Adrenal gland (tissue), 12 donors: ENCODE data around the gene CORO2A. TPM values are rescaled to one million over a fixed set of nuclear protein-coding genes. Genes with fewer than 3 reads are reported as not detected.

ENCODE experiments used
- DNase-seq, 7 donors: peaks; one replicate each; pipeline ENCODE4 v3.0.0-alpha.2; 2019 to 2020
- H3K27ac ChIP-seq, 5 donors: fragments of 200-600 bp; sonication (generic) in 4 of 5; 1 replicate in 3 of 5; 2 replicates in 2 of 5; pipeline versions ENCODE4 v1.5.1 to v1.8.0; 2016 to 2020; ENCODE audit warnings: mild to moderate bottlenecking in 1 of 5
- H3K27me3 ChIP-seq: fragments of 200-600 bp; 2 replicates; pipeline ENCODE4 v1.8.0; 2021
- H3K36me3 ChIP-seq, 2 donors: fragments of 200-600 bp; replicated peaks in 1 of 2; 1 replicate in 1 of 2; 2 replicates in 1 of 2; pipeline versions ENCODE4 v1.5.1 to v1.8.0; 2018 to 2022
- H3K4me1 ChIP-seq, 2 donors: fragments of 200-600 bp; replicated peaks in 1 of 2; 1 replicate in 1 of 2; 2 replicates in 1 of 2; pipeline versions ENCODE4 v1.5.1 to v1.8.0; 2018 to 2021
- H3K4me3 ChIP-seq, 4 donors: fragments of 200-600 bp; sonication (generic) in 3 of 4; one replicate each; pipeline ENCODE4 v1.5.1; 2016 to 2018
- H3K9me3 ChIP-seq, 3 donors: fragments of 200-600 bp; sonication (generic) in 1 of 3; replicated peaks in 1 of 3; 1 replicate in 2 of 3; 2 replicates in 1 of 3; pipeline versions ENCODE4 v1.5.1 to v1.8.0; 2016 to 2021
- CTCF ChIP-seq, 6 experiments: fragments of 450-650 bp in 4 of 6; fragments of 200-600 bp in 2 of 6; sonication (generic) in 1 of 6; IDR thresholded peaks; 1 replicate in 5 of 6; 2 replicates in 1 of 6; pipeline versions ENCODE4 v1.5.1 to v1.8.0; 2016 to 2021; ENCODE audit warnings: antibody characterized with exemption in 6 of 6, mild to moderate bottlenecking in 2 of 6, moderate library complexity in 1 of 6
- POLR2A ChIP-seq, 2 donors: fragments of 450-650 bp; IDR thresholded peaks; one replicate each; pipeline ENCODE4 v1.6.1; 2017; ENCODE audit warnings: antibody characterized with exemption in 2 of 2, mild to moderate bottlenecking in 2 of 2, moderate library complexity in 1 of 2
- WGBS, 4 donors: extraction: QIAGEN DNeasy Blood & Tissue Kit in 2 of 4; methylation state at CpG; one replicate each; pipeline versions ENCODE4 v1.1.5 to v1.1.7; 2013 to 2017; 5-methylcytosine and 5-hydroxymethylcytosine counted together
- intact Hi-C, 2 donors: fragments of 100-400 bp; cut with DNase I; formaldehyde crosslinking; loops; one replicate each; pipeline versions ENCODE4 v1.14.1 to v1.15.0; 2022 to 2023
- polyA plus RNA-seq, 3 donors: library from polyadenylated mRNA; stranded (reverse); fragments of 200-250 nt in 2 of 3; fragments of 350-450 nt in 1 of 3; fragmentation: Illumina TruSeq in 1 of 3; extraction: RNeasy Lipid Tissue Mini Kit (QIAGEN cat#74804) in 1 of 3; gene quantifications; one replicate each; pipeline ENCODE4 v1.2.3, GENCODE V29; 2013 to 2014
- total RNA-seq, 9 donors: library from RNA; depleted of rRNA in 4 of 9; stranded (reverse); fragments of >200 nt in 4 of 9; fragments of 120-200 nt in 1 of 9; fragmentation: NEBNext Ultra II Directional in 1 of 9; extraction: Animal tissue kit (Norgen Biotek cat#: 25700) in 1 of 9; gene quantifications; one replicate each; pipeline versions ENCODE4 v1.1.0 to v1.2.4, GENCODE V29; 2013 to 2023
- donor health status: healthy with polysubstance abuse.
- donor health status: Bipolar disorder and iron deficiency.
- donor health status: DM: yes; HTN: yes; CAD: no.
- donor health status: DM: no; HTN: no; CAD: no.
- donor health status: DM: no; HTN: no; CAD: no.
- donor health status: DM: yes; HTN: yes; CAD: no.

Gene CORO2A
- total and polyA plus RNA-seq, 12 donors, result 0.06 to 3.9 (median 1.2) TPM

GRCh38 chr9:98173181-98173580 is 19.3 kb downstream of the CORO2A start:
- intact Hi-C loops, result no loop called here
- H3K27me3 ChIP-seq, result no peaks in the 10 kb centered on the region
- H3K4me3 ChIP-seq, result no peak overlapping the region
- 83 to 94% (median 88%) methylated on average over 16 of the region's 16 CpGs for WGBS, 4 donors
- no peaks in the 10 kb centered on the region for H3K4me1 ChIP-seq
- H3K36me3 ChIP-seq, result no peaks in the 10 kb centered on the region
- no peak overlapping the region for H3K27ac ChIP-seq
- DNase-seq, result no peak
- H3K9me3 ChIP-seq, result no peaks in the 10 kb centered on the region
- TF ChIP-seq POLR2A (IDR thresholded peaks at IDR 0.05), result no peak
- no peak for TF ChIP-seq CTCF (IDR thresholded peaks at IDR 0.05)

- no peaks in the 10 kb centered on the region for H3K9me3 ChIP-seq
- no peak for DNase-seq
- no peaks in the 10 kb centered on the region for H3K27me3 ChIP-seq
- intact Hi-C loops, result no loop called here
- no peak overlapping the region for H3K27ac ChIP-seq
- H3K36me3 ChIP-seq, result no peaks in the 10 kb centered on the region
- 85 to 89% (median 88%) methylated on average over 1 to 3 of the region's 3 CpGs for WGBS, 4 donors
- H3K4me3 ChIP-seq, result no peak overlapping the region
- TF ChIP-seq CTCF (IDR thresholded peaks at IDR 0.05), result no peak
- no peak for TF ChIP-seq POLR2A (IDR thresholded peaks at IDR 0.05)
- no peaks in the 10 kb centered on the region for H3K4me1 ChIP-seq
These were observed 19.8 kb downstream of the CORO2A start for GRCh38 chr9:98172604-98173003.

GRCh38 chr9:98171176-98171925 is 21.1 kb downstream of the CORO2A start:
- no peaks in the 10 kb centered on the region for H3K4me1 ChIP-seq
- no peaks in the 10 kb centered on the region for H3K9me3 ChIP-seq
- 36 to 59% (median 57%) methylated on average over 6 to 16 of the region's 16 CpGs for WGBS, 4 donors
- H3K27ac ChIP-seq, result no peak overlapping the region
- DNase-seq, result no peak
- no peaks in the 10 kb centered on the region for H3K36me3 ChIP-seq
- intact Hi-C loops, result no loop called here
- no peak overlapping the region for H3K4me3 ChIP-seq
- H3K27me3 ChIP-seq, result no peaks in the 10 kb centered on the region
- TF ChIP-seq POLR2A (IDR thresholded peaks at IDR 0.05), result no peak
- no peak for TF ChIP-seq CTCF (IDR thresholded peaks at IDR 0.05)

- 64 to 81% (median 73%) methylated on average over 11 to 15 of the region's 15 CpGs for WGBS, 4 donors
- no peaks in the 10 kb centered on the region for H3K36me3 ChIP-seq
- no peak for TF ChIP-seq CTCF (IDR thresholded peaks at IDR 0.05)
- no peak for TF ChIP-seq POLR2A (IDR thresholded peaks at IDR 0.05)
- no peaks in the 10 kb centered on the region for H3K9me3 ChIP-seq
- H3K4me3 ChIP-seq, result no peak overlapping the region
- peak in 1 of 7 donors; percentile 79 for DNase-seq
- no peak overlapping the region for H3K27ac ChIP-seq
- H3K4me1 ChIP-seq, result no peaks in the 10 kb centered on the region
- no peaks in the 10 kb centered on the region for H3K27me3 ChIP-seq
- intact Hi-C loops, result no loop called here
These were observed 23.4 kb downstream of the CORO2A start for GRCh38 chr9:98168941-98169488.
